Fibroblast of pulmonary artery (primary cell): ENCODE results near the gene MCF2L.

Experiments
- DNase-seq: peaks from one replicate; pipeline ENCODE4 v3.0.0-alpha.2; 2010; ENCODE audit warnings: low read depth
- H3K4me3 ChIP-seq: replicated peaks from 2 replicates; pipeline ENCODE4 v1.5.1; 2011; ENCODE audit warnings: low read depth, mild to moderate bottlenecking, control low read depth, low read length, moderate library complexity
- TF ChIP-seq, protein P1 (sequence below): IDR thresholded peaks from 2 replicates; pipeline ENCODE4 v1.5.1; 2011; ENCODE audit warnings: mild to moderate bottlenecking, control low read depth, low read length, inconsistent platforms; ENCODE audit errors: missing control alignments

Gene MCF2L

GRCh38 chr13:113046128-113046882, 77.3 kb downstream of the MCF2L start:
- H3K4me3 ChIP-seq: no peak overlapping the region
- TF ChIP-seq, protein P1, sequence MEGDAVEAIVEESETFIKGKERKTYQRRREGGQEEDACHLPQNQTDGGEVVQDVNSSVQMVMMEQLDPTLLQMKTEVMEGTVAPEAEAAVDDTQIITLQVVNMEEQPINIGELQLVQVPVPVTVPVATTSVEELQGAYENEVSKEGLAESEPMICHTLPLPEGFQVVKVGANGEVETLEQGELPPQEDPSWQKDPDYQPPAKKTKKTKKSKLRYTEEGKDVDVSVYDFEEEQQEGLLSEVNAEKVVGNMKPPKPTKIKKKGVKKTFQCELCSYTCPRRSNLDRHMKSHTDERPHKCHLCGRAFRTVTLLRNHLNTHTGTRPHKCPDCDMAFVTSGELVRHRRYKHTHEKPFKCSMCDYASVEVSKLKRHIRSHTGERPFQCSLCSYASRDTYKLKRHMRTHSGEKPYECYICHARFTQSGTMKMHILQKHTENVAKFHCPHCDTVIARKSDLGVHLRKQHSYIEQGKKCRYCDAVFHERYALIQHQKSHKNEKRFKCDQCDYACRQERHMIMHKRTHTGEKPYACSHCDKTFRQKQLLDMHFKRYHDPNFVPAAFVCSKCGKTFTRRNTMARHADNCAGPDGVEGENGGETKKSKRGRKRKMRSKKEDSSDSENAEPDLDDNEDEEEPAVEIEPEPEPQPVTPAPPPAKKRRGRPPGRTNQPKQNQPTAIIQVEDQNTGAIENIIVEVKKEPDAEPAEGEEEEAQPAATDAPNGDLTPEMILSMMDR: no peak
- DNase-seq: no peak

DNA sequence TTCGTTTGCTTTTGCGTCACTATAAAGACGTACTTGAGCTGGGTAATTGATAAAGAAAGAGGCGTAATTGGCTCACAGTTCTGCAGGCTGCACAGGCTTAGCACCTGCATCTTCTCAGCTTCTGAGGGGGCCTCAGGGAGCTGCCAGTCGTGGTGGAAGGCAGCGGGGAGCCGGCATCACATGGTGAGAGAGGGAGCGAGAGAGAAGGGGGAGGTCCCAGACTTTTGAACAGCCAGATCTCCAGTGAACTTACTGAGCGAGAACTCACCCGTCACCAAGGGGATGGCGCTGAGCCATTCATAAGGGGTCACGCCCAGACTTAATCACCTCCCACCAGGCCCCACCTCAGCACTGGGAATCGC, 77.8 kb downstream of the MCF2L start:
- H3K4me3 ChIP-seq: no peak overlapping the region
- no peak for DNase-seq
- TF ChIP-seq, protein P1: no peak

DNA sequence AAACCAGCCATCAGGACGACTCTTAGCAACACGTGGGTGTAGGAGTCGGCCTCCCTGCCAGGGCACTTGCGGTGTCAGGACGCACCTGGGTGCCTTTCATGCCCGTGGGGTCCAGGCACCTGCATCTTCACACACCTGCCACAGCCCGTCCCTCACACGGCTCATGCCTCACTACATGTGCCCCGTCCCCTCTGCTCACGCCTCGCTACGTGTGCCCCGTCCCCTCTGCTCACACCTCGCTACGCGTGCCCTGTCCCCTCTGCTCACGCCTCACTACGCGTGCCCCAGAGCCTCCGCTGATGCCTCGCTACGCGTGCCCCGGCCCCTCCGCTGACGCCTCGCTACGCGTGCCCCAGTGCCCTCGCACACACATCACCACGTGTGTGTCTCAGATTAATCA, 78.6 kb downstream of the MCF2L start:
- DNase-seq: no peak
- no peak overlapping the region for H3K4me3 ChIP-seq
- TF ChIP-seq, protein P1: no peak

GRCh38 chr13:113048766-113049165, 79.8 kb downstream of the MCF2L start:
- H3K4me3 ChIP-seq: no peak overlapping the region
- DNase-seq: no peak
- TF ChIP-seq, protein P1: no peak

DNA sequence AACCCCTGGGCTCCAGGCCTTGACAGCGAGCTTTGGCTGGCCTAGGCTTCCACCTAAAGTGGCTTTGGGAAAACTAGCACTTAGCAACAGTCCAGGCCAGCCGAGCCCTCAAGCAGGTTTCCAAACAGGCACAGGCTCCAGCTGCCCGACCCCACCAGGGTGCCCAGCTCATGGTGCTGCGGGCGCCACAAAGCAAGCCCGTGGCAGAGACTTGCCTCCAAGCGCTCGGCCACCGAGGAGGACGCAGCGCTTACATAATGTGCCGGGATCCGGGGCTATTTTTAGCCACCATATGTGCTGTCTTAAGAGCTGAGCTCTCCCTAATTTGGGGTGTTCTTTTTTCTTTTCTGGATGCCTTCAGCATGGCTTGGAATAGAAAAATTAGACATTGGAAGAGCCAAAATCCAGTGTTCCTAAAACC, 80.5 kb downstream of the MCF2L start:
- H3K4me3 ChIP-seq: no peak overlapping the region
- TF ChIP-seq, protein P1: no peak
- DNase-seq: no peak

DNA sequence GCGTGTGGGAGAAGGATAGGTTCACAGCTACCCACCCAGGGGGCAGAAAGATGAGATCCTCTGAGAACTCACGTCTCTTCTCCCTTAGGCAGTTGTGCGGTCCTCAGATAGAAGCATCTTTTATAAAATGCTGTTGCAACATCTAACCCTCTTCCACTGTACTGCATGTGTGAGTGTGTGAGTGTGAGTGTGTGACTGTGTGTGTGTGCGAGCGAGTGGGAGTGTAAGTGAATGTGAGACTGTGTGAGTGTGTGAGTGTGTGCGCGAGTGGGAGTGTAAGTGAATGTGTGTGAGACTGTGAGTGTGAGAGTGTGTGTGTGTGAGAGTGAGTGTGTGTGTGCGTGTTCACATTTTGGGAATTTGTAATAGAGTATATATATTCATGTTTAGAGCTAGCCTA, 81.0 kb downstream of the MCF2L start:
- TF ChIP-seq, protein P1: no peak
- H3K4me3 ChIP-seq: no peak overlapping the region
- no peak for DNase-seq
